ENCODE data around the gene CASD1. TPM values are rescaled to one million over a fixed set of nuclear protein-coding genes. Genes with fewer than 3 reads are reported as not detected.

CASD1 gene
- total and polyA plus RNA-seq, 2 of the 4 experiments (the other 2 are of a cell fraction) = 4.0 to 4.5 TPM

DNA sequence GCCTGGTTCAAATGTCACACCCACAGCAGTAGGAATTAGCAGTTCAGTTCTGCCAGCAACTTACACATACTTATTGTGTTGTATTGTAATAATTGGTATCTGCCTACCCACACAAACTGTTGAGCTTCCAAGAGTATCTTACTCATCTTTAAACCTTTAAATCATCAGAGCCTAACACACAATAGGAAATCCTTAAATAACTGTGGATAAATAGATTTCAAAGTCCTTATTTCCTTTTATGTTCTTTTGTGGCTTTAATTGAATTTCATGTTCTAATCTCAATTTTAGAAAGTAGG, 3.9 kb downstream of the CASD1 start:
- H4K5ac ChIP-seq (ENCODE audit: low read depth, low read length) = no peak overlapping the region
- no peak overlapping the region for H2AK5ac ChIP-seq (ENCODE audit: low read depth, low read length)
- in situ Hi-C loops (cut with MboI; ENCODE audit: low sequenced_read_pairs) = no loop called here
- no peak overlapping the region for H3K18ac ChIP-seq (ENCODE audit: low read depth, low read length)
- H3K56ac ChIP-seq (ENCODE audit: extremely low read depth, insufficient read depth, low read length) = no peak overlapping the region
- no peak overlapping the region for H3K4me3 ChIP-seq (ENCODE audit: insufficient read depth, low read depth, low read length)
- peak; percentile 10 for DNase-seq
- peaks cover 14 to 23% of the 10 kb centered on the region in 2 experiments; a peak in 3 of 4 replicates for H3K79me1 ChIP-seq (ENCODE audit: low read depth in 1 of 2, low read length in 2 of 2)
- ChIA-PET CTCF (no interaction called here), POLR2A (ENCODE audit: unreplicated experiment) (no interaction called here)
- H3K4me2 ChIP-seq (ENCODE audit: low read depth, low read length) = no peak overlapping the region
- H2BK120ac ChIP-seq (ENCODE audit: low read depth, low read length) = no peak overlapping the region
- H2BK20ac ChIP-seq (ENCODE audit: low read depth, low read length) = no peak overlapping the region
- intact Hi-C loops (cut with micrococcal nuclease) = loop anchor here (10.0 kb wide), 1 partner anchor 141 kb away; the partner anchor contains the start of gene SGCE
- no peak overlapping the region for H3K27ac ChIP-seq (ENCODE audit: insufficient read depth, low read length)
- no peak overlapping the region for H2AK9ac ChIP-seq (replicated peaks; ENCODE audit: low read depth, low read length, poor library complexity)
- BruUV-seq (replicated peaks) = no TSS peak
- H3K4ac ChIP-seq (ENCODE audit: low read depth, low read length) = no peak overlapping the region
- H3K27me3 ChIP-seq (ENCODE audit: control insufficient read depth, insufficient read depth, low read length) = no peaks in the 10 kb centered on the region
- H3K23ac ChIP-seq (ENCODE audit: low read depth, low read length) = no peak overlapping the region
- TF ChIP-seq, protein P1, sequence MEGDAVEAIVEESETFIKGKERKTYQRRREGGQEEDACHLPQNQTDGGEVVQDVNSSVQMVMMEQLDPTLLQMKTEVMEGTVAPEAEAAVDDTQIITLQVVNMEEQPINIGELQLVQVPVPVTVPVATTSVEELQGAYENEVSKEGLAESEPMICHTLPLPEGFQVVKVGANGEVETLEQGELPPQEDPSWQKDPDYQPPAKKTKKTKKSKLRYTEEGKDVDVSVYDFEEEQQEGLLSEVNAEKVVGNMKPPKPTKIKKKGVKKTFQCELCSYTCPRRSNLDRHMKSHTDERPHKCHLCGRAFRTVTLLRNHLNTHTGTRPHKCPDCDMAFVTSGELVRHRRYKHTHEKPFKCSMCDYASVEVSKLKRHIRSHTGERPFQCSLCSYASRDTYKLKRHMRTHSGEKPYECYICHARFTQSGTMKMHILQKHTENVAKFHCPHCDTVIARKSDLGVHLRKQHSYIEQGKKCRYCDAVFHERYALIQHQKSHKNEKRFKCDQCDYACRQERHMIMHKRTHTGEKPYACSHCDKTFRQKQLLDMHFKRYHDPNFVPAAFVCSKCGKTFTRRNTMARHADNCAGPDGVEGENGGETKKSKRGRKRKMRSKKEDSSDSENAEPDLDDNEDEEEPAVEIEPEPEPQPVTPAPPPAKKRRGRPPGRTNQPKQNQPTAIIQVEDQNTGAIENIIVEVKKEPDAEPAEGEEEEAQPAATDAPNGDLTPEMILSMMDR (conservative IDR thresholded peaks at IDR 0.05; ENCODE audit: low read depth, low read length) = no peak
- TF ChIP-seq SMC3 (IDR thresholded peaks at IDR 0.05; ENCODE audit: low read depth, low read length) (no peak), MXI1 (IDR thresholded peaks at IDR 0.05; ENCODE audit: borderline replicate concordance, low read depth, low read length) (no peak), RAD21 (IDR thresholded peaks at IDR 0.05; ENCODE audit: low read length) (no peak), CHD1 (IDR thresholded peaks at IDR 0.05; ENCODE audit: low read depth, low read length) (no peak), BHLHE40 (IDR thresholded peaks at IDR 0.05; ENCODE audit: low read depth, low read length) (no peak), RCOR1 (IDR thresholded peaks at IDR 0.05; ENCODE audit: insufficient replicate concordance, low read length) (no peak), MAZ (IDR thresholded peaks at IDR 0.05; ENCODE audit: borderline replicate concordance, low read depth, low read length) (no peak), RFX5 (IDR thresholded peaks at IDR 0.05; ENCODE audit: low read depth, low read length) (no peak), POLR2A (IDR thresholded peaks at IDR 0.05; ENCODE audit: low read depth, low read length) (no peak), CEBPB (IDR thresholded peaks at IDR 0.05; ENCODE audit: low read depth, low read length) (no peak), FOS (IDR thresholded peaks at IDR 0.05; ENCODE audit: low read depth, low read length) (no peak), NFE2L2 (IDR thresholded peaks at IDR 0.05; ENCODE audit: low read depth, low read length) (no peak), MAFK (IDR thresholded peaks at IDR 0.05; ENCODE audit: low read depth, low read length) (no peak)
- TF ChIP-seq, protein P2, sequence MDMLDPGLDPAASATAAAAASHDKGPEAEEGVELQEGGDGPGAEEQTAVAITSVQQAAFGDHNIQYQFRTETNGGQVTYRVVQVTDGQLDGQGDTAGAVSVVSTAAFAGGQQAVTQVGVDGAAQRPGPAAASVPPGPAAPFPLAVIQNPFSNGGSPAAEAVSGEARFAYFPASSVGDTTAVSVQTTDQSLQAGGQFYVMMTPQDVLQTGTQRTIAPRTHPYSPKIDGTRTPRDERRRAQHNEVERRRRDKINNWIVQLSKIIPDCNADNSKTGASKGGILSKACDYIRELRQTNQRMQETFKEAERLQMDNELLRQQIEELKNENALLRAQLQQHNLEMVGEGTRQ (IDR thresholded peaks at IDR 0.05; ENCODE audit: low read depth, low read length) = no peak
- TF ChIP-seq, protein P3, sequence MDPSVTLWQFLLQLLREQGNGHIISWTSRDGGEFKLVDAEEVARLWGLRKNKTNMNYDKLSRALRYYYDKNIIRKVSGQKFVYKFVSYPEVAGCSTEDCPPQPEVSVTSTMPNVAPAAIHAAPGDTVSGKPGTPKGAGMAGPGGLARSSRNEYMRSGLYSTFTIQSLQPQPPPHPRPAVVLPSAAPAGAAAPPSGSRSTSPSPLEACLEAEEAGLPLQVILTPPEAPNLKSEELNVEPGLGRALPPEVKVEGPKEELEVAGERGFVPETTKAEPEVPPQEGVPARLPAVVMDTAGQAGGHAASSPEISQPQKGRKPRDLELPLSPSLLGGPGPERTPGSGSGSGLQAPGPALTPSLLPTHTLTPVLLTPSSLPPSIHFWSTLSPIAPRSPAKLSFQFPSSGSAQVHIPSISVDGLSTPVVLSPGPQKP (IDR thresholded peaks at IDR 0.05; ENCODE audit: borderline replicate concordance, low read depth, low read length) = no peak
- H3K14ac ChIP-seq (replicated peaks; ENCODE audit: low read depth, low read length) = no peak overlapping the region
- no peaks in the 10 kb centered on the region for H3K9me3 ChIP-seq (ENCODE audit: control insufficient read depth, insufficient read depth, low read length)
- no peak overlapping the region for H4K8ac ChIP-seq (ENCODE audit: low read depth in 2 of 2, low read length in 2 of 2)
- H2BK5ac ChIP-seq (ENCODE audit: low read depth, low read length, poor library complexity, severe bottlenecking) = no peak overlapping the region
- ATAC-seq (ENCODE audit: low read depth) = no peak
- 0 out of 2 replicates have a peak, but pooled peaks cover 5% of the 10 kb centered on the region for H3K9me1 ChIP-seq (ENCODE audit: insufficient read depth, low read length)
- no peak overlapping the region for H3K9ac ChIP-seq (ENCODE audit: low read depth, low read length)
- H3K4me1 ChIP-seq (ENCODE audit: control insufficient read depth, insufficient read depth, low read length) = peaks cover 3% of the 10 kb centered on the region
- H4K91ac ChIP-seq (ENCODE audit: insufficient read depth, low read depth, low read length) = no peak overlapping the region
- no peak overlapping the region for H2AFZ ChIP-seq (replicated peaks; ENCODE audit: low read length, poor library complexity)
- no peaks in the 10 kb centered on the region for H3K36me3 ChIP-seq (ENCODE audit: control insufficient read depth, insufficient read depth, low read length)
- H2BK15ac ChIP-seq (ENCODE audit: low read depth, low read length) = no peak overlapping the region
- no peaks in the 10 kb centered on the region for H4K20me1 ChIP-seq (ENCODE audit: insufficient read depth, low read length)
- dilution Hi-C loops (cut with HindIII; ENCODE audit: low sequenced_read_pairs, unreplicated experiment) = no loop called here
